GM23338 (cell line): ENCODE results near the gene NHSL1. TPM values are rescaled to one million over a fixed set of nuclear protein-coding genes. Genes with fewer than 3 reads are reported as not detected.

Experiments used
- ATAC-seq: fragments of 200-7000 bp; cut with Tn5 transposase; 3 replicates; pipeline ENCODE4 v1.9.1; 2020
- DNase-seq: peaks from one replicate; pipeline ENCODE4 v3.0.0-alpha.2; 2015; ENCODE audit warnings: low spot score
- H2AFZ ChIP-seq: fragments of 200-600 bp; sonication (generic); 2 replicates; pipeline ENCODE4 v1.8.0; 2016; ENCODE audit warnings: antibody characterized with exemption, mild to moderate bottlenecking, moderate library complexity
- H3F3A ChIP-seq: fragments of 200-600 bp; sonication (generic); replicated peaks from 2 replicates; pipeline ENCODE4 v1.8.0; 2017; ENCODE audit warnings: antibody characterized with exemption, mixed run types, low read depth
- H3K27ac ChIP-seq: fragments of 200-600 bp; sonication (generic); 2 replicates; pipeline ENCODE4 v1.6.1; 2016; ENCODE audit warnings: low read depth
- H3K27me3 ChIP-seq: fragments of 200-600 bp; sonication (generic); 2 replicates; pipeline ENCODE4 v1.8.0; 2016; ENCODE audit warnings: mild to moderate bottlenecking, mixed run types, moderate library complexity; ENCODE audit not compliant: insufficient read depth
- H3K36me3 ChIP-seq: fragments of 200-600 bp; sonication (generic); 2 replicates; pipeline ENCODE4 v1.8.0; 2016; ENCODE audit warnings: mild to moderate bottlenecking; ENCODE audit not compliant: insufficient read depth
- H3K4me1 ChIP-seq: fragments of 200-600 bp; sonication (generic); 2 replicates; pipeline ENCODE4 v1.8.0; 2016; ENCODE audit warnings: mild to moderate bottlenecking, moderate library complexity; ENCODE audit not compliant: insufficient read depth
- H3K4me2 ChIP-seq: fragments of 200-600 bp; sonication (generic); 2 replicates; pipeline ENCODE4 v1.7.1; 2017; ENCODE audit warnings: mixed run types
- H3K4me3 ChIP-seq: fragments of 200-600 bp; sonication (generic); 2 replicates; pipeline ENCODE4 v1.6.1; 2016; ENCODE audit warnings: mixed run types
- H3K79me2 ChIP-seq: fragments of 200-600 bp; sonication (generic); replicated peaks from 2 replicates; pipeline ENCODE4 v1.8.0; 2017; ENCODE audit warnings: mild to moderate bottlenecking; ENCODE audit not compliant: insufficient read depth
- H3K9me2 ChIP-seq: fragments of 200-600 bp; sonication (generic); 2 replicates; pipeline ENCODE4 v1.8.0; 2017; ENCODE audit not compliant: insufficient read depth
- H4K20me1 ChIP-seq: fragments of 200-600 bp; sonication (generic); replicated peaks from 2 replicates; pipeline ENCODE4 v1.8.0; 2017; ENCODE audit warnings: mild to moderate bottlenecking; ENCODE audit not compliant: insufficient read depth
- H3K27ac Mint-ChIP-seq: 2 replicates; pipeline ENCODE4 v1.8.0; 2020; ENCODE audit warnings: inconsistent platforms, mild to moderate bottlenecking, moderate library complexity, mixed read lengths
- H3K27me3 Mint-ChIP-seq: 3 replicates; pipeline ENCODE4 v1.8.0; 2022; ENCODE audit warnings: low read depth, mild to moderate bottlenecking, moderate library complexity, mixed read lengths, inconsistent platforms; ENCODE audit not compliant: insufficient read depth, poor library complexity
- H3K36me3 Mint-ChIP-seq: 3 replicates; pipeline ENCODE4 v1.8.0; 2021; ENCODE audit warnings: low read depth, mild to moderate bottlenecking, inconsistent platforms, moderate library complexity, mixed read lengths
- H3K4me1 Mint-ChIP-seq: 3 replicates; pipeline ENCODE4 v1.8.0; 2020; ENCODE audit warnings: mild to moderate bottlenecking, inconsistent platforms, mixed read lengths
- H3K4me3 Mint-ChIP-seq: 3 replicates; pipeline ENCODE4 v1.8.0; 2021; ENCODE audit warnings: moderate library complexity, mild to moderate bottlenecking, inconsistent platforms, mixed read lengths
- H3K9me3 Mint-ChIP-seq: 3 replicates; pipeline ENCODE4 v1.8.0; 2020; ENCODE audit warnings: moderate library complexity, mild to moderate bottlenecking, inconsistent platforms, mixed read lengths
- CREB1 ChIP-seq: fragments of 250-450 bp; sonication (Bioruptor Pico); IDR thresholded peaks from 2 replicates; pipeline ENCODE4 v1.5.0; 2020; ENCODE audit warnings: low read depth, mild to moderate bottlenecking, moderate library complexity
- EZH2 ChIP-seq: fragments of 200-600 bp; sonication (generic); IDR thresholded peaks from one replicate; pipeline ENCODE4 v1.8.0; 2017; ENCODE audit warnings: antibody characterized with exemption, mild to moderate bottlenecking, low read depth; ENCODE audit not compliant: unreplicated experiment
- EZH2phosphoT487 ChIP-seq: fragments of 200-600 bp; sonication (generic); IDR thresholded peaks from one replicate; pipeline ENCODE4 v1.8.1; 2018; ENCODE audit warnings: antibody characterized with exemption; ENCODE audit not compliant: unreplicated experiment
- JUNB ChIP-seq: IDR thresholded peaks from one replicate; pipeline ENCODE4 v1.6.1; 2016; ENCODE audit warnings: antibody characterized with exemption; ENCODE audit not compliant: unreplicated experiment
- NANOG ChIP-seq: IDR thresholded peaks from 2 replicates; pipeline ENCODE4 v1.6.1; 2016; ENCODE audit warnings: antibody characterized with exemption, borderline replicate concordance
- POLR2AphosphoS5 ChIP-seq: IDR thresholded peaks from 2 replicates; pipeline ENCODE4 v1.6.1; 2016; ENCODE audit warnings: antibody characterized with exemption, low read depth
- STAT1 ChIP-seq: IDR thresholded peaks from one replicate; pipeline ENCODE4 v1.6.1; 2016; ENCODE audit warnings: antibody characterized with exemption; ENCODE audit not compliant: unreplicated experiment
- ZNF114 ChIP-seq: fragments of 250-450 bp; sonication (Bioruptor Pico); IDR thresholded peaks from 2 replicates; pipeline ENCODE4 v1.5.0; 2020; ENCODE audit warnings: mild to moderate bottlenecking, moderate library complexity
- ZNF331 ChIP-seq: fragments of 250-450 bp; sonication (Bioruptor Pico); IDR thresholded peaks from 2 replicates; pipeline ENCODE4 v1.5.0; 2020; ENCODE audit warnings: low read depth, mild to moderate bottlenecking, moderate library complexity
- polyA plus RNA-seq: library from polyadenylated mRNA; unstranded; fragments of >200 nt; fragmentation: Nextera tagmentation; extraction: Ambion mirVana; gene quantifications from 2 replicates; pipeline ENCODE4 v1.2.1, GENCODE V29; 2016
- total RNA-seq: library from RNA; depleted of rRNA; stranded (reverse); fragments of >200 nt; shearing (Covaris generic); gene quantifications from 2 replicates; pipeline ENCODE4 v1.2.3, GENCODE V29; 2014
- TF ChIP-seq, protein P1 (sequence below), 2 experiments: fragments of 200-600 bp in 1 of 2; sonication (generic) in 1 of 2; conservative IDR thresholded peaks; 2 replicates each; pipeline versions ENCODE4 v1.5.1 to v1.6.1; 2016 to 2017; ENCODE audit warnings: antibody characterized with exemption in 2 of 2, low read depth in 2 of 2, mild to moderate bottlenecking in 2 of 2, moderate library complexity in 1 of 2
- TF ChIP-seq, protein P2 (sequence below): IDR thresholded peaks from one replicate; pipeline ENCODE4 v1.6.1; 2018; ENCODE audit warnings: antibody characterized with exemption; ENCODE audit not compliant: unreplicated experiment
- TF ChIP-seq, protein P3 (sequence below): fragments of 250-450 bp; sonication (Bioruptor Pico); IDR thresholded peaks from 2 replicates; pipeline ENCODE4 v1.5.0; 2020; ENCODE audit warnings: mild to moderate bottlenecking, moderate library complexity
- TF ChIP-seq, protein P4 (sequence below): IDR thresholded peaks from 2 replicates; pipeline ENCODE4 v1.6.1; 2016; ENCODE audit warnings: antibody characterized with exemption

NHSL1 gene
- total and polyA plus RNA-seq, 2 experiments from 2014 or later: 11.2 to 24.5 TPM

DNA sequence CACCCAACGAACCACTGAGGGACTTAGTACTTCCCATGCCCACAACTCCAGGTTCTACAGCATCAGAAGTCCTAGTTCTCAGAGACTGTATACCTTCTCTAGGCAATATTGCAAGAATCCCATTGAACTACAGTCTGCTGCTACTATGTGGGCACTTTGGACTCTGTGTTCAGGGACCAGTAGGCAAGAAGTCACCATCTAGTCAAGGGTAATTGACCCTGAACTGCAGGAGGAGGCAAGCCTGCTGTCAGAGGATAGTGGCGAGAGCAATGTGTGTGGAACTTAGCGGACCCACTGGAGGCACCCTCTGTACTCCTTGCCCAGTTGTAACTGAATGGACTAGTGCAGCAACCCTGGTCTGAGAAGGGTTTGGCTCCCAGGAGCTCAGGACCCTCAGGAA lies 79.5 kb downstream of the NHSL1 start:
- Histone ChIP-seq H4K20me1 (no peaks in the 10 kb centered on the region; the same call in 1 of the 2 replicates), H3K4me2 (no peak overlapping the region), H2AFZ (no peak overlapping the region), H3K27me3 (no peaks in the 10 kb centered on the region), H3K79me2 (no peaks in the 10 kb centered on the region), H3F3A (no peaks in the 10 kb centered on the region), H3K4me3 (no peak overlapping the region), H3K27ac (no peak overlapping the region), H3K36me3 (no peaks in the 10 kb centered on the region; the same call in 1 of the 2 replicates), H3K4me1 (no peaks in the 10 kb centered on the region), H3K9me2 (no peaks in the 10 kb centered on the region)
- no peaks in the 10 kb centered on the region for H3K4me1 Mint-ChIP-seq
- H3K9me3 Mint-ChIP-seq: no peaks in the 10 kb centered on the region
- H3K27ac Mint-ChIP-seq: no peak overlapping the region
- peaks cover 10% of the 10 kb centered on the region for H3K27me3 Mint-ChIP-seq
- DNase-seq: no peak
- TF ChIP-seq CREB1: no peak
- no peak for TF ChIP-seq ZNF331 (CRISPR knock-in tag)
- no peak for TF ChIP-seq EZH2
- TF ChIP-seq NANOG: no peak
- TF ChIP-seq, protein P1, sequence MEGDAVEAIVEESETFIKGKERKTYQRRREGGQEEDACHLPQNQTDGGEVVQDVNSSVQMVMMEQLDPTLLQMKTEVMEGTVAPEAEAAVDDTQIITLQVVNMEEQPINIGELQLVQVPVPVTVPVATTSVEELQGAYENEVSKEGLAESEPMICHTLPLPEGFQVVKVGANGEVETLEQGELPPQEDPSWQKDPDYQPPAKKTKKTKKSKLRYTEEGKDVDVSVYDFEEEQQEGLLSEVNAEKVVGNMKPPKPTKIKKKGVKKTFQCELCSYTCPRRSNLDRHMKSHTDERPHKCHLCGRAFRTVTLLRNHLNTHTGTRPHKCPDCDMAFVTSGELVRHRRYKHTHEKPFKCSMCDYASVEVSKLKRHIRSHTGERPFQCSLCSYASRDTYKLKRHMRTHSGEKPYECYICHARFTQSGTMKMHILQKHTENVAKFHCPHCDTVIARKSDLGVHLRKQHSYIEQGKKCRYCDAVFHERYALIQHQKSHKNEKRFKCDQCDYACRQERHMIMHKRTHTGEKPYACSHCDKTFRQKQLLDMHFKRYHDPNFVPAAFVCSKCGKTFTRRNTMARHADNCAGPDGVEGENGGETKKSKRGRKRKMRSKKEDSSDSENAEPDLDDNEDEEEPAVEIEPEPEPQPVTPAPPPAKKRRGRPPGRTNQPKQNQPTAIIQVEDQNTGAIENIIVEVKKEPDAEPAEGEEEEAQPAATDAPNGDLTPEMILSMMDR (conservative IDR thresholded peaks at IDR 0.05; ENCODE audit: low read depth in 2 of 2): no peak
- TF ChIP-seq JUNB: no peak
- TF ChIP-seq, protein P2, sequence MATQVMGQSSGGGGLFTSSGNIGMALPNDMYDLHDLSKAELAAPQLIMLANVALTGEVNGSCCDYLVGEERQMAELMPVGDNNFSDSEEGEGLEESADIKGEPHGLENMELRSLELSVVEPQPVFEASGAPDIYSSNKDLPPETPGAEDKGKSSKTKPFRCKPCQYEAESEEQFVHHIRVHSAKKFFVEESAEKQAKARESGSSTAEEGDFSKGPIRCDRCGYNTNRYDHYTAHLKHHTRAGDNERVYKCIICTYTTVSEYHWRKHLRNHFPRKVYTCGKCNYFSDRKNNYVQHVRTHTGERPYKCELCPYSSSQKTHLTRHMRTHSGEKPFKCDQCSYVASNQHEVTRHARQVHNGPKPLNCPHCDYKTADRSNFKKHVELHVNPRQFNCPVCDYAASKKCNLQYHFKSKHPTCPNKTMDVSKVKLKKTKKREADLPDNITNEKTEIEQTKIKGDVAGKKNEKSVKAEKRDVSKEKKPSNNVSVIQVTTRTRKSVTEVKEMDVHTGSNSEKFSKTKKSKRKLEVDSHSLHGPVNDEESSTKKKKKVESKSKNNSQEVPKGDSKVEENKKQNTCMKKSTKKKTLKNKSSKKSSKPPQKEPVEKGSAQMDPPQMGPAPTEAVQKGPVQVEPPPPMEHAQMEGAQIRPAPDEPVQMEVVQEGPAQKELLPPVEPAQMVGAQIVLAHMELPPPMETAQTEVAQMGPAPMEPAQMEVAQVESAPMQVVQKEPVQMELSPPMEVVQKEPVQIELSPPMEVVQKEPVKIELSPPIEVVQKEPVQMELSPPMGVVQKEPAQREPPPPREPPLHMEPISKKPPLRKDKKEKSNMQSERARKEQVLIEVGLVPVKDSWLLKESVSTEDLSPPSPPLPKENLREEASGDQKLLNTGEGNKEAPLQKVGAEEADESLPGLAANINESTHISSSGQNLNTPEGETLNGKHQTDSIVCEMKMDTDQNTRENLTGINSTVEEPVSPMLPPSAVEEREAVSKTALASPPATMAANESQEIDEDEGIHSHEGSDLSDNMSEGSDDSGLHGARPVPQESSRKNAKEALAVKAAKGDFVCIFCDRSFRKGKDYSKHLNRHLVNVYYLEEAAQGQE: no peak
- TF ChIP-seq POLR2AphosphoS5: no peak
- TF ChIP-seq EZH2phosphoT487: no peak
- TF ChIP-seq, protein P3, sequence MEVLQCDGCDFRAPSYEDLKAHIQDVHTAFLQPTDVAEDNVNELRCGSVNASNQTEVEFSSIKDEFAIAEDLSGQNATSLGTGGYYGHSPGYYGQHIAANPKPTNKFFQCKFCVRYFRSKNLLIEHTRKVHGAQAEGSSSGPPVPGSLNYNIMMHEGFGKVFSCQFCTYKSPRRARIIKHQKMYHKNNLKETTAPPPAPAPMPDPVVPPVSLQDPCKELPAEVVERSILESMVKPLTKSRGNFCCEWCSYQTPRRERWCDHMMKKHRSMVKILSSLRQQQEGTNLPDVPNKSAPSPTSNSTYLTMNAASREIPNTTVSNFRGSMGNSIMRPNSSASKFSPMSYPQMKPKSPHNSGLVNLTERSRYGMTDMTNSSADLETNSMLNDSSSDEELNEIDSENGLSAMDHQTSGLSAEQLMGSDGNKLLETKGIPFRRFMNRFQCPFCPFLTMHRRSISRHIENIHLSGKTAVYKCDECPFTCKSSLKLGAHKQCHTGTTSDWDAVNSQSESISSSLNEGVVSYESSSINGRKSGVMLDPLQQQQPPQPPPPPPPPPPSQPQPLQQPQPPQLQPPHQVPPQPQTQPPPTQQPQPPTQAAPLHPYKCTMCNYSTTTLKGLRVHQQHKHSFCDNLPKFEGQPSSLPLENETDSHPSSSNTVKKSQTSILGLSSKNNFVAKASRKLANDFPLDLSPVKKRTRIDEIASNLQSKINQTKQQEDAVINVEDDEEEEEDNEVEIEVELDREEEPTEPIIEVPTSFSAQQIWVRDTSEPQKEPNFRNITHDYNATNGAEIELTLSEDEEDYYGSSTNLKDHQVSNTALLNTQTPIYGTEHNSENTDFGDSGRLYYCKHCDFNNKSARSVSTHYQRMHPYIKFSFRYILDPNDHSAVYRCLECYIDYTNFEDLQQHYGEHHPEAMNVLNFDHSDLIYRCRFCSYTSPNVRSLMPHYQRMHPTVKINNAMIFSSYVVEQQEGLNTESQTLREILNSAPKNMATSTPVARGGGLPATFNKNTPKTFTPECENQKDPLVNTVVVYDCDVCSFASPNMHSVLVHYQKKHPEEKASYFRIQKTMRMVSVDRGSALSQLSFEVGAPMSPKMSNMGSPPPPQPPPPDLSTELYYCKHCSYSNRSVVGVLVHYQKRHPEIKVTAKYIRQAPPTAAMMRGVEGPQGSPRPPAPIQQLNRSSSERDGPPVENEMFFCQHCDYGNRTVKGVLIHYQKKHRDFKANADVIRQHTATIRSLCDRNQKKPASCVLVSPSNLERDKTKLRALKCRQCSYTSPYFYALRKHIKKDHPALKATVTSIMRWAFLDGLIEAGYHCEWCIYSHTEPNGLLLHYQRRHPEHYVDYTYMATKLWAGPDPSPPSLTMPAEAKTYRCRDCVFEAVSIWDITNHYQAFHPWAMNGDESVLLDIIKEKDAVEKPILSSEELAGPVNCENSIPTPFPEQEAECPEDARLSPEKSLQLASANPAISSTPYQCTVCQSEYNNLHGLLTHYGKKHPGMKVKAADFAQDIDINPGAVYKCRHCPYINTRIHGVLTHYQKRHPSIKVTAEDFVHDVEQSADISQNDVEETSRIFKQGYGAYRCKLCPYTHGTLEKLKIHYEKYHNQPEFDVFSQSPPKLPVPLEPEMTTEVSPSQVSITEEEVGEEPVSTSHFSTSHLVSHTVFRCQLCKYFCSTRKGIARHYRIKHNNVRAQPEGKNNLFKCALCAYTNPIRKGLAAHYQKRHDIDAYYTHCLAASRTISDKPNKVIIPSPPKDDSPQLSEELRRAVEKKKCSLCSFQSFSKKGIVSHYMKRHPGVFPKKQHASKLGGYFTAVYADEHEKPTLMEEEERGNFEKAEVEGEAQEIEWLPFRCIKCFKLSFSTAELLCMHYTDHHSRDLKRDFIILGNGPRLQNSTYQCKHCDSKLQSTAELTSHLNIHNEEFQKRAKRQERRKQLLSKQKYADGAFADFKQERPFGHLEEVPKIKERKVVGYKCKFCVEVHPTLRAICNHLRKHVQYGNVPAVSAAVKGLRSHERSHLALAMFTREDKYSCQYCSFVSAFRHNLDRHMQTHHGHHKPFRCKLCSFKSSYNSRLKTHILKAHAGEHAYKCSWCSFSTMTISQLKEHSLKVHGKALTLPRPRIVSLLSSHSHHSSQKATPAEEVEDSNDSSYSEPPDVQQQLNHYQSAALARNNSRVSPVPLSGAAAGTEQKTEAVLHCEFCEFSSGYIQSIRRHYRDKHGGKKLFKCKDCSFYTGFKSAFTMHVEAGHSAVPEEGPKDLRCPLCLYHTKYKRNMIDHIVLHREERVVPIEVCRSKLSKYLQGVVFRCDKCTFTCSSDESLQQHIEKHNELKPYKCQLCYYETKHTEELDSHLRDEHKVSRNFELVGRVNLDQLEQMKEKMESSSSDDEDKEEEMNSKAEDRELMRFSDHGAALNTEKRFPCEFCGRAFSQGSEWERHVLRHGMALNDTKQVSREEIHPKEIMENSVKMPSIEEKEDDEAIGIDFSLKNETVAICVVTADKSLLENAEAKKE (CRISPR knock-in tag): no peak
- TF ChIP-seq, protein P4, sequence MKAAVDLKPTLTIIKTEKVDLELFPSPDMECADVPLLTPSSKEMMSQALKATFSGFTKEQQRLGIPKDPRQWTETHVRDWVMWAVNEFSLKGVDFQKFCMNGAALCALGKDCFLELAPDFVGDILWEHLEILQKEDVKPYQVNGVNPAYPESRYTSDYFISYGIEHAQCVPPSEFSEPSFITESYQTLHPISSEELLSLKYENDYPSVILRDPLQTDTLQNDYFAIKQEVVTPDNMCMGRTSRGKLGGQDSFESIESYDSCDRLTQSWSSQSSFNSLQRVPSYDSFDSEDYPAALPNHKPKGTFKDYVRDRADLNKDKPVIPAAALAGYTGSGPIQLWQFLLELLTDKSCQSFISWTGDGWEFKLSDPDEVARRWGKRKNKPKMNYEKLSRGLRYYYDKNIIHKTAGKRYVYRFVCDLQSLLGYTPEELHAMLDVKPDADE: no peak
- TF ChIP-seq ZNF114 (CRISPR knock-in tag): no peak
- TF ChIP-seq STAT1: no peak
- no peak overlapping the region for H3K4me3 Mint-ChIP-seq
- peaks cover 39% of the 10 kb centered on the region for H3K36me3 Mint-ChIP-seq
- ATAC-seq: no peak
